Stomach (tissue), 9 donors: Measurements from ENCODE around the gene RXFP2. TPM values are rescaled to one million over a fixed set of nuclear protein-coding genes. Genes with fewer than 3 reads are reported as not detected.

ENCODE experiments used
- DNase-seq, 2 donors: peaks; one replicate each; pipeline versions ENCODE4 v3.0.0 to v3.0.0-alpha.2; 2013 to 2019
- H3K27ac ChIP-seq, 5 donors: fragments of 200-600 bp in 4 of 5; sonication (generic) in 4 of 5; one replicate each; pipeline ENCODE4 v1.5.1; 2013 to 2019; ENCODE audit warnings: mild to moderate bottlenecking in 1 of 5, moderate library complexity in 1 of 5
- H3K27me3 ChIP-seq, 3 donors: fragments of 200-600 bp; sonication (generic); one replicate each; pipeline ENCODE4 v1.5.1; 2017 to 2019; ENCODE audit warnings: mixed run types in 1 of 3
- H3K36me3 ChIP-seq, 4 donors: fragments of 200-600 bp; sonication (generic); 1 replicate in 3 of 4; 2 replicates in 1 of 4; pipeline ENCODE4 v1.5.1; 2016 to 2019
- H3K4me1 ChIP-seq, 4 donors: fragments of 200-600 bp; sonication (generic); one replicate each; pipeline ENCODE4 v1.5.1; 2016 to 2019
- H3K4me3 ChIP-seq, 4 donors: fragments of 200-600 bp; sonication (generic) in 3 of 4; one replicate each; pipeline ENCODE4 v1.5.1; 2016 to 2019; ENCODE audit warnings: mild to moderate bottlenecking in 1 of 4
- H3K9me3 ChIP-seq, 4 donors: fragments of 200-600 bp; sonication (generic); one replicate each; pipeline ENCODE4 v1.5.1; 2016 to 2019
- EP300 ChIP-seq: sonication (generic); formaldehyde crosslinking; IDR thresholded peaks from one replicate; pipeline ENCODE4 v1.6.1; 2017; ENCODE audit warnings: antibody characterized with exemption
- POLR2A ChIP-seq, 4 donors: fragments of 450-650 bp; IDR thresholded peaks; one replicate each; pipeline ENCODE4 v1.6.1; 2016; ENCODE audit warnings: antibody characterized with exemption in 4 of 4, control low read depth in 2 of 4, mild to moderate bottlenecking in 1 of 4, moderate library complexity in 1 of 4
- POLR2AphosphoS5 ChIP-seq, 3 donors: sonication (generic); formaldehyde crosslinking; IDR thresholded peaks; one replicate each; pipeline ENCODE4 v1.6.1; 2016; ENCODE audit warnings: antibody characterized with exemption in 3 of 3
- WGBS, 5 donors: extraction: QIAGEN DNeasy Blood & Tissue Kit in 3 of 5; methylation state at CpG; one replicate each; pipeline versions ENCODE4 v1.1.5 to v1.1.7; 2013 to 2018; 5-methylcytosine and 5-hydroxymethylcytosine counted together
- intact Hi-C: fragments of 100-400 bp; cut with DNase I; formaldehyde crosslinking; loops from one replicate; pipeline ENCODE4 v1.15.1; 2023; ENCODE audit warnings: low total_unique reads
- polyA plus RNA-seq, 3 donors: library from polyadenylated mRNA; stranded (reverse); fragments of 200-250 nt; gene quantifications; one replicate each; pipeline ENCODE4 v1.2.3, GENCODE V29; 2013
- total RNA-seq, 5 donors: library from RNA; depleted of rRNA; stranded (reverse); fragments of >200 nt; gene quantifications; one replicate each; pipeline versions ENCODE4 v1.1.0 to v1.2.3, GENCODE V29; 2014 to 2016
- TF ChIP-seq, protein P1 (sequence below), 7 experiments: fragments of 450-650 bp in 4 of 7; fragments of 200-600 bp in 3 of 7; sonication (generic) in 3 of 7; IDR thresholded peaks; one replicate each; pipeline ENCODE4 v1.5.1; 2016 to 2019; ENCODE audit warnings: antibody characterized with exemption in 7 of 7, control low read depth in 2 of 7, mild to moderate bottlenecking in 1 of 7
- donor health status: healthy with polysubstance abuse.
- donor health status: Bipolar disorder and iron deficiency.
- donor health status: healthy.

The RXFP2 gene
- total and polyA plus RNA-seq, 8 donors, result not detected

GRCh38 chr13:31818236-31818635, 78.9 kb downstream of the RXFP2 start:
- Histone ChIP-seq H3K4me1 (no peaks in the 10 kb centered on the region), H3K36me3 (no peaks in the 10 kb centered on the region), H3K27me3 (no peaks in the 10 kb centered on the region), H3K27ac (no peak overlapping the region), H3K9me3 (peaks cover 0 to 22% (median 19%) of the 10 kb centered on the region in 4 donors), H3K4me3 (no peak overlapping the region)
- intact Hi-C loops, result no loop called here
- no peak for TF ChIP-seq POLR2AphosphoS5 (IDR thresholded peaks at IDR 0.05)
- TF ChIP-seq, protein P1, sequence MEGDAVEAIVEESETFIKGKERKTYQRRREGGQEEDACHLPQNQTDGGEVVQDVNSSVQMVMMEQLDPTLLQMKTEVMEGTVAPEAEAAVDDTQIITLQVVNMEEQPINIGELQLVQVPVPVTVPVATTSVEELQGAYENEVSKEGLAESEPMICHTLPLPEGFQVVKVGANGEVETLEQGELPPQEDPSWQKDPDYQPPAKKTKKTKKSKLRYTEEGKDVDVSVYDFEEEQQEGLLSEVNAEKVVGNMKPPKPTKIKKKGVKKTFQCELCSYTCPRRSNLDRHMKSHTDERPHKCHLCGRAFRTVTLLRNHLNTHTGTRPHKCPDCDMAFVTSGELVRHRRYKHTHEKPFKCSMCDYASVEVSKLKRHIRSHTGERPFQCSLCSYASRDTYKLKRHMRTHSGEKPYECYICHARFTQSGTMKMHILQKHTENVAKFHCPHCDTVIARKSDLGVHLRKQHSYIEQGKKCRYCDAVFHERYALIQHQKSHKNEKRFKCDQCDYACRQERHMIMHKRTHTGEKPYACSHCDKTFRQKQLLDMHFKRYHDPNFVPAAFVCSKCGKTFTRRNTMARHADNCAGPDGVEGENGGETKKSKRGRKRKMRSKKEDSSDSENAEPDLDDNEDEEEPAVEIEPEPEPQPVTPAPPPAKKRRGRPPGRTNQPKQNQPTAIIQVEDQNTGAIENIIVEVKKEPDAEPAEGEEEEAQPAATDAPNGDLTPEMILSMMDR (IDR thresholded peaks at IDR 0.05), result no peak
- TF ChIP-seq POLR2A (IDR thresholded peaks at IDR 0.05), result no peak
- no peak for TF ChIP-seq EP300
- DNase-seq, result no peak

GRCh38 chr13:31824705-31825517, 85.6 kb downstream of the RXFP2 start:
- DNase-seq, result peak in 1 of 2 donors; percentile 47

DNA sequence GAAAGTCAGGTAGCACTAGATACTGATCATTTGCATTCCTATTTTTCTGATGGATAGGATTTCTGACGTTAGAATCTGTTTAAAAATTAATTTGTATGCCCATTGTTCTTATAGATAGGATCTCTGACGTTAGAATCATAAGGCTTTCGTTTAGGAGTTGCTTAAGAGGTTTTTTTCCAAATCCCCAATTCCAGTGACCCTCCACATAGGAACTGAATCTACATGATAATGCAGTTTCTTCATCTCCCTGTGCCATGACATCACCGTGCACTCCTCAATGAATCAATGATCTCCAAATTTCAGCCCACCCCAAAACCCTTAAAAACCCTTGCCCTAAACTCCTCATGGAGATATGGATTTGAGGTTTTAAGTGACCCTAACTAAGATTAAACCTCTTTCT, 87.2 kb downstream of the RXFP2 start:
- 68 to 86% (median 74%) methylated on average over 4 of the region's 4 CpGs for WGBS, 5 donors
- intact Hi-C loops, result no loop called here

More at GRCh38 chr13:31824705-31825517, 85.6 kb downstream of the RXFP2 start:
- no peak overlapping the region for H3K27ac ChIP-seq
- no peak overlapping the region for H3K4me3 ChIP-seq
- TF ChIP-seq POLR2A (IDR thresholded peaks at IDR 0.05), result no peak
- TF ChIP-seq, protein P1 (IDR thresholded peaks at IDR 0.05), result peak in 1 of 7 experiments; percentile 12
- 75 to 89% (median 84%) methylated on average over 3 of the region's 3 CpGs for WGBS, 5 donors
- no peaks in the 10 kb centered on the region for H3K9me3 ChIP-seq
- intact Hi-C loops, result no loop called here
- no peaks in the 10 kb centered on the region for H3K36me3 ChIP-seq
- H3K4me1 ChIP-seq, result peaks cover 0 to 6% (median 0%) of the 10 kb centered on the region in 4 donors
- H3K27me3 ChIP-seq, result no peaks in the 10 kb centered on the region

DNA sequence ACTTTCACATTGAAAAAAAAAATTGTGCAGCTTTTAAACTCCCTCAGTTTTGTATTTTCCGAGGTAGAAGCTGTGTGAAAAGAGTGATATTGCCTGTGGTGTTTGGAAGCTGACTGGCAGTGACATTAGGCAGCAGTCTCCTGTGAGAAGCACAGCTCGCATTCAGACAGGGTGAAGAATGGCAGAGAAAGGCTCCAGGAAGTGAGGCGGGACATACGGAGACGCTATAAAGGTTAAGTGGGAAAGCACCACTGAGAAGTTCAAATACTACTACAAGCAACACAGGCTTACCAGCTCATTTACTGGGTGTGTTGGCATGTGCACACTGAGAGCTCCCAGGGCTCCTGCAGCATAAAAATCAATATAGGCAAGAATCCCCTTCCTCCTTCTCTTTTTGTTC, 88.4 kb downstream of the RXFP2 start:
- TF ChIP-seq POLR2A (IDR thresholded peaks at IDR 0.05), result no peak
- no peak for TF ChIP-seq POLR2AphosphoS5 (IDR thresholded peaks at IDR 0.05)
- TF ChIP-seq EP300, result no peak
- TF ChIP-seq, protein P1 (IDR thresholded peaks at IDR 0.05), result no peak
- intact Hi-C loops, result no loop called here
- H3K27me3 ChIP-seq, result no peaks in the 10 kb centered on the region
- no peaks in the 10 kb centered on the region for H3K36me3 ChIP-seq
- peaks cover 0 to 6% (median 0%) of the 10 kb centered on the region in 4 donors for H3K4me1 ChIP-seq
- WGBS, 5 donors, result 17 to 34% (median 22%) methylated on average over 5 of the region's 5 CpGs
- peak in 1 of 2 donors; percentile 39 for DNase-seq
- H3K4me3 ChIP-seq, result no peak overlapping the region
- no peak overlapping the region for H3K27ac ChIP-seq
- no peaks in the 10 kb centered on the region for H3K9me3 ChIP-seq

More for the DNA sequence above, 87.2 kb downstream of the RXFP2 start:
- Histone ChIP-seq H3K36me3 (no peaks in the 10 kb centered on the region), H3K4me1 (peaks cover 0 to 6% (median 0%) of the 10 kb centered on the region in 4 donors), H3K27ac (no peak overlapping the region), H3K4me3 (no peak overlapping the region), H3K27me3 (no peaks in the 10 kb centered on the region), H3K9me3 (no peaks in the 10 kb centered on the region)
- TF ChIP-seq POLR2AphosphoS5 (IDR thresholded peaks at IDR 0.05), result no peak
- no peak for TF ChIP-seq EP300
- DNase-seq, result no peak

DNA sequence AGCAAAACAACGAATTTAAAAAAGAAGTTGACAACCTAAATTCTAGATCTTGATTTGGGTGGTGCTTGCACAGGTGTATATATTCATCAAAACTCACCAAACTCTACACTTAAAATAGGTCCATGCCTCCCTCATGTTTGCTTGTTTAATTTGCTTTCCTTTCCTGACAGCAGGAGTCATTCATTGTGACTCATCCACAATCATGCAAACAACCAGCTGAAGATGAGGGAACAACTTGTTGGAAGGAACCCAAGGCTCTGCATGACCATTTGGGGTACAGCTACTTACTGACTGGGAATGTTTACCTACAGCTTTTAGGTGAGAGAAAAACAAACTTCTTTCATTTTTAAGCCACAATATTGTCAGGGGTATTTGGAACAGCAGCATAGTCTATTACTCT, 96.6 kb downstream of the RXFP2 start:
- intact Hi-C loops, result no loop called here
- 81 to 93% (median 84%) methylated on average over 1 of the region's 1 CpG for WGBS, 5 donors
- TF ChIP-seq POLR2AphosphoS5 (IDR thresholded peaks at IDR 0.05) (no peak), EP300 (no peak), POLR2A (IDR thresholded peaks at IDR 0.05) (no peak)
- TF ChIP-seq, protein P1 (IDR thresholded peaks at IDR 0.05), result no peak
- Histone ChIP-seq H3K4me3 (no peak overlapping the region), H3K4me1 (no peaks in the 10 kb centered on the region), H3K36me3 (no peaks in the 10 kb centered on the region), H3K27me3 (no peaks in the 10 kb centered on the region), H3K9me3 (no peaks in the 10 kb centered on the region), H3K27ac (no peak overlapping the region)
- DNase-seq, result no peak
